SK-N-SH treated with all-trans-retinoic acid at 6 μM for 48 hours (cell line): ENCODE measurements around the gene PIAS1.

ENCODE experiments used
- ISL1 ChIP-seq: fragments of 250-450 bp; sonication (Bioruptor Pico); IDR thresholded peaks from 2 replicates; pipeline ENCODE4 v2.1.2; 2022; ENCODE audit warnings: mild to moderate bottlenecking, moderate library complexity
- OSR1 ChIP-seq: fragments of 250-450 bp; sonication (Bioruptor Pico); IDR thresholded peaks from 2 replicates; pipeline ENCODE4 v1.8.0; 2022; ENCODE audit warnings: moderate library complexity, mild to moderate bottlenecking, inconsistent platforms
- ZNF70 ChIP-seq: fragments of 450-650 bp; formaldehyde crosslinking; IDR thresholded peaks from 2 replicates; pipeline ENCODE4 v1.5.0; 2020; ENCODE audit warnings: mild to moderate bottlenecking, moderate library complexity

GRCh38 chr15:68034719-68035293, 19.3 kb upstream of the PIAS1 start:
- TF ChIP-seq OSR1 (CRISPR knock-in tag) (no peak), ZNF70 (CRISPR knock-in tag) (no peak), ISL1 (CRISPR knock-in tag) (no peak)
